Measurements from ENCODE around the gene INAFM2.

INAFM2 gene

DNA sequence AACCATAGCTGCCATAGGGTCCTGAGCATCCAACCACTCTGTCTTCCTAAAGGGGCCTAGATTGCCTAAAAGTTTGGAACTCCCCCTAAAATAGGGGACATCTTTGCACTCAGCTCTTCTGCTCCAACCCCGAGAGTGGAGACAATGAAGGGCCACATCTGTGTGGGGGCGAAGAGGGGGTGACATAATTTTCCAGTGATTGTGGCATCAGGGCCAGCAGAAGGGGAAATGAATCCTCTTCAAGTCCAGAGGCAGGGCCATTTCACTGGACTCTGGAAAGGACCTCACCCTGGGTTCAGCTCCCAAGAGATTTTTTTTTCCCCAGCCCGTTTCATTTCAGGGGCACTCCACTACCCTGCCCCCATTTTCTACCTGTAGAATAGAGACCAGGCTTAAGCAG is 36.0 kb upstream of the INAFM2 start:
- H3K79me2 ChIP-seq (ENCODE audit: low read length) = no peaks in the 10 kb centered on the region
- no peak overlapping the region for H3K27ac ChIP-seq (ENCODE audit: low read length)
- no peaks in the 10 kb centered on the region for H3K36me3 ChIP-seq (replicated peaks; ENCODE audit: insufficient read depth, low read length)
- H3K4me2 ChIP-seq (ENCODE audit: low read depth, low read length) = no peak overlapping the region
- H2AFZ ChIP-seq (ENCODE audit: low read length) = no peak overlapping the region
- H3K4me1 ChIP-seq (ENCODE audit: low read length) = no peaks in the 10 kb centered on the region
- H4K20me1 ChIP-seq (ENCODE audit: insufficient read depth, low read length) = no peaks in the 10 kb centered on the region
- H3F3A ChIP-seq (ENCODE audit: insufficient read depth, low read length) = no peaks in the 10 kb centered on the region
- peaks cover 29% of the 10 kb centered on the region for H3K27me3 ChIP-seq (replicated peaks; ENCODE audit: insufficient read depth, low read length)
- no peaks in the 10 kb centered on the region for H3K9me2 ChIP-seq (replicated peaks; ENCODE audit: insufficient read depth, low read length)
- no peaks in the 10 kb centered on the region for H3K9me3 ChIP-seq (replicated peaks; ENCODE audit: insufficient read depth, low read length)
- TF ChIP-seq, protein P1, sequence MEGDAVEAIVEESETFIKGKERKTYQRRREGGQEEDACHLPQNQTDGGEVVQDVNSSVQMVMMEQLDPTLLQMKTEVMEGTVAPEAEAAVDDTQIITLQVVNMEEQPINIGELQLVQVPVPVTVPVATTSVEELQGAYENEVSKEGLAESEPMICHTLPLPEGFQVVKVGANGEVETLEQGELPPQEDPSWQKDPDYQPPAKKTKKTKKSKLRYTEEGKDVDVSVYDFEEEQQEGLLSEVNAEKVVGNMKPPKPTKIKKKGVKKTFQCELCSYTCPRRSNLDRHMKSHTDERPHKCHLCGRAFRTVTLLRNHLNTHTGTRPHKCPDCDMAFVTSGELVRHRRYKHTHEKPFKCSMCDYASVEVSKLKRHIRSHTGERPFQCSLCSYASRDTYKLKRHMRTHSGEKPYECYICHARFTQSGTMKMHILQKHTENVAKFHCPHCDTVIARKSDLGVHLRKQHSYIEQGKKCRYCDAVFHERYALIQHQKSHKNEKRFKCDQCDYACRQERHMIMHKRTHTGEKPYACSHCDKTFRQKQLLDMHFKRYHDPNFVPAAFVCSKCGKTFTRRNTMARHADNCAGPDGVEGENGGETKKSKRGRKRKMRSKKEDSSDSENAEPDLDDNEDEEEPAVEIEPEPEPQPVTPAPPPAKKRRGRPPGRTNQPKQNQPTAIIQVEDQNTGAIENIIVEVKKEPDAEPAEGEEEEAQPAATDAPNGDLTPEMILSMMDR (IDR thresholded peaks at IDR 0.05; ENCODE audit: low read length) = no peak
- TF ChIP-seq EZH2phosphoT487 (IDR thresholded peaks at IDR 0.05; ENCODE audit: low read length) (no peak), EZH2 (optimal IDR thresholded peaks at IDR 0.05; ENCODE audit: low read depth, low read length) (no peak)
- H3K9ac ChIP-seq (ENCODE audit: low read length) = no peak overlapping the region
- no peak overlapping the region for H3K4me3 ChIP-seq (ENCODE audit: low read length)
- DNase-seq = no peak

DNA sequence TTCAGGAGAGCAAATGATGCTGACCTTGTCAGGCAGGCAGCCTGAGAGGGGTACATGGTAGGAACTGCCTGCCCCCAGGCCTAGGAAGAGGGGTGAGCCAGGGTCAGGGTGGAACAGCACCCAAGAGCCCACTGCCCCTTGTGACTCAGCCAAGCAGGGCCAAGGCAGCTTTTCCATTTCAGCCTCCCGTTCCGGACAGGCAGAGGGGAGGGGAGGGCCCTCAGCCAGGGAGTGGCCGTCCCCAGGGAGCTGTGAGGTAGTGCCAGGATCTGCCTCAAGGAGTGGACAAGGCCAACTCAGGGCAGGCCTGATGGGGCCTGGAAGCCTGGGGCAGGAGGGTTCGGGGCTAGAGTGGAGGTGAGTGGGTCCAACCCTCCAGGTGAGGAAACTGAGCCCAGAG is 35.5 kb upstream of the INAFM2 start:
- Histone ChIP-seq H3K36me3 (replicated peaks; ENCODE audit: insufficient read depth, low read length) (no peaks in the 10 kb centered on the region), H2AFZ (ENCODE audit: low read length) (no peak overlapping the region), H3K9me2 (replicated peaks; ENCODE audit: insufficient read depth, low read length) (no peaks in the 10 kb centered on the region), H3K9ac (ENCODE audit: low read length) (no peak overlapping the region), H3K27me3 (replicated peaks; ENCODE audit: insufficient read depth, low read length) (peaks cover 27% of the 10 kb centered on the region), H3K4me3 (ENCODE audit: low read length) (no peak overlapping the region), H3K4me1 (ENCODE audit: low read length) (no peaks in the 10 kb centered on the region), H3K4me2 (ENCODE audit: low read depth, low read length) (no peak overlapping the region), H4K20me1 (ENCODE audit: insufficient read depth, low read length) (no peaks in the 10 kb centered on the region), H3K27ac (ENCODE audit: low read length) (no peak overlapping the region), H3K9me3 (replicated peaks; ENCODE audit: insufficient read depth, low read length) (no peaks in the 10 kb centered on the region), H3F3A (ENCODE audit: insufficient read depth, low read length) (no peaks in the 10 kb centered on the region), H3K79me2 (ENCODE audit: low read length) (no peaks in the 10 kb centered on the region)
- no peak for DNase-seq
- TF ChIP-seq EZH2phosphoT487 (IDR thresholded peaks at IDR 0.05; ENCODE audit: low read length) (no peak), EZH2 (optimal IDR thresholded peaks at IDR 0.05; ENCODE audit: low read depth, low read length) (no peak)
- TF ChIP-seq, protein P1 (IDR thresholded peaks at IDR 0.05; ENCODE audit: low read length) = no peak

DNA sequence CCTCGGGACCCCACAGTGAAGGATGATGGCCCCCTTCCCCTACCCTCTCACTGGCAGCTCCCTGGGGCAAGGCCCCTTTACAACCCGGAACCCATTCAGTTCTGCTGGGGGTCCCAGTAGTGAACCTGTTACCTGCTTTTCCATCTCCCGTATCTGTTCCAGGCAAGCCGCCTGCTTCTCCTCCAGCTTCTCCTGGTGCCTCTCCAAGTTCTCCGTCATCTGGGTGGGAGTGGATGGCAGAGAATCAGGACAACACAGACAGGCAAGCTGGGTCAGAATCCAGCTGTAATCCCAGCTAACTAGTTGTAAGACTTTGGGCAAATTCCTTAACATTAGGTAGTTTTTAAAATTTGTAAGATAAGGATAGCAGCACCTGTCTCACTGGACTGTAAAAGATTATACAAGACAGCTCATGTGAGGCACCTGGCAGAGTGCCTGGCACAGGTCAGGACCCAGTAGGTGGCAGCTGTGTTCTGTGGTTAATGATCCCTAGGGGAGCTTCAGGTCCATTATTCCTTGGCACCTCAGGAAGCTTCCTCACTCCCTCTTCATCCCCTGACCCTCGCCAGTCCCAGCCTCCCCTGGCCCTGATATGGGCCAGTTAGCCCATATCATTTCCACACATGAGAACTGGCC is 34.2 kb upstream of the INAFM2 start:
- Histone ChIP-seq H4K20me1 (ENCODE audit: insufficient read depth, low read length) (no peaks in the 10 kb centered on the region), H3K27me3 (replicated peaks; ENCODE audit: insufficient read depth, low read length) (peaks cover 15% of the 10 kb centered on the region), H3K9ac (ENCODE audit: low read length) (no peak overlapping the region), H3K4me3 (ENCODE audit: low read length) (no peak overlapping the region), H3K4me2 (ENCODE audit: low read depth, low read length) (no peak overlapping the region), H3K9me3 (replicated peaks; ENCODE audit: insufficient read depth, low read length) (no peaks in the 10 kb centered on the region), H2AFZ (ENCODE audit: low read length) (no peak overlapping the region), H3K27ac (ENCODE audit: low read length) (no peak overlapping the region), H3K9me2 (replicated peaks; ENCODE audit: insufficient read depth, low read length) (no peaks in the 10 kb centered on the region), H3K4me1 (ENCODE audit: low read length) (no peaks in the 10 kb centered on the region), H3F3A (ENCODE audit: insufficient read depth, low read length) (no peaks in the 10 kb centered on the region), H3K79me2 (ENCODE audit: low read length) (no peaks in the 10 kb centered on the region), H3K36me3 (replicated peaks; ENCODE audit: insufficient read depth, low read length) (no peaks in the 10 kb centered on the region)
- no peak for TF ChIP-seq EZH2phosphoT487 (IDR thresholded peaks at IDR 0.05; ENCODE audit: low read length)
- TF ChIP-seq EZH2 (optimal IDR thresholded peaks at IDR 0.05; ENCODE audit: low read depth, low read length) = no peak
- TF ChIP-seq, protein P1 (IDR thresholded peaks at IDR 0.05; ENCODE audit: low read length) = no peak
- DNase-seq = no peak
